Measurements from ENCODE around the gene STAU1. TPM values are rescaled to one million over a fixed set of nuclear protein-coding genes. Genes with fewer than 3 reads are reported as not detected.

Gene STAU1
- total and polyA plus RNA-seq, 10 of the 15 experiments (the other 5 are each of a cell fraction or from before 2014, with no cell fraction given) = 13.9 to 66.2 (median 45.6) TPM

GRCh38 chr20:49219091-49219923 lies 31.2 kb upstream of the STAU1 start, which contains the start of gene DDX27 (continued):
- TF ChIP-seq PRDM15 (CRISPR knock-in tag; IDR thresholded peaks at IDR 0.05) (no peak), CHD4 (IDR thresholded peaks at IDR 0.05) (no peak), MAX (IDR thresholded peaks at IDR 0.05; ENCODE audit: low read depth, low read length) (peak; percentile 83; the same call in 1 of the 2 replicates), MTA3 (IDR thresholded peaks at IDR 0.05; ENCODE audit: borderline replicate concordance, low read length) (no peak), CREM (IDR thresholded peaks at IDR 0.05; ENCODE audit: low read depth) (peak; percentile 96), POLR2AphosphoS5 (IDR thresholded peaks at IDR 0.05; ENCODE audit: low read length) (peak; percentile 94), TCF12 (IDR thresholded peaks at IDR 0.05; ENCODE audit: low read depth, low read length) (no peak), EED (IDR thresholded peaks at IDR 0.05; ENCODE audit: low read depth) (no peak), PAX8 (IDR thresholded peaks at IDR 0.05) (no peak), IKZF1 (conservative IDR thresholded peaks at IDR 0.05) (peak; percentile 71), KDM1A (IDR thresholded peaks at IDR 0.05; ENCODE audit: borderline replicate concordance) (no peak), SMC3 (IDR thresholded peaks at IDR 0.05; ENCODE audit: borderline replicate concordance, low read length) (no peak), TCF3 (IDR thresholded peaks at IDR 0.05; ENCODE audit: borderline replicate concordance, insufficient read depth, low read depth, low read length) (no peak), ZZZ3 (IDR thresholded peaks at IDR 0.05; ENCODE audit: control insufficient read depth, insufficient read length, low read depth) (no peak), ZBTB11 (CRISPR knock-in tag; IDR thresholded peaks at IDR 0.05) (no peak), NKRF (conservative IDR thresholded peaks at IDR 0.05) (peak; percentile 84), RELB (IDR thresholded peaks at IDR 0.05; ENCODE audit: low read depth) (peak; percentile 66; the same call in 1 of the 2 replicates), NFIC (IDR thresholded peaks at IDR 0.05; ENCODE audit: low read depth, low read length) (no peak)
